Measurements from ENCODE around the gene GPR25. TPM values are rescaled to one million over a fixed set of nuclear protein-coding genes. Genes with fewer than 3 reads are reported as not detected.
A peak's percentile ranks its signal among the peaks of the same experiment; 100 is the strongest.

Gene GPR25
- total and polyA plus RNA-seq, 10 of the 15 experiments (the other 5 are each of a cell fraction or from before 2014, with no cell fraction given), result not detected

- TF ChIP-seq BHLHE40 (IDR thresholded peaks at IDR 0.05; ENCODE audit: borderline replicate concordance in 1 of 2, low read depth in 2 of 2, low read length in 1 of 2) (peak; percentile 78), MTA3 (IDR thresholded peaks at IDR 0.05; ENCODE audit: borderline replicate concordance, low read length) (no peak; the same call in 1 of the 2 replicates), HDGF (IDR thresholded peaks at IDR 0.05) (peak; percentile 19; the same call in 1 of the 2 replicates), SREBF1 (IDR thresholded peaks at IDR 0.05; ENCODE audit: low read length) (no peak), STAT3 (IDR thresholded peaks at IDR 0.05; ENCODE audit: low read depth, low read length) (no peak), SREBF2 (IDR thresholded peaks at IDR 0.05; ENCODE audit: low read length) (no peak), ZNF24 (IDR thresholded peaks at IDR 0.05) (peak; percentile 76; the same call in 1 of the 2 replicates), TCF12 (IDR thresholded peaks at IDR 0.05; ENCODE audit: low read depth, low read length) (no peak), MYB (IDR thresholded peaks at IDR 0.05; ENCODE audit: borderline replicate concordance, low read depth, low read length) (no peak), ASH2L (IDR thresholded peaks at IDR 0.05; ENCODE audit: borderline replicate concordance, low read depth) (no peak), MAX (IDR thresholded peaks at IDR 0.05; ENCODE audit: low read depth, low read length) (no peak), KDM1A (IDR thresholded peaks at IDR 0.05; ENCODE audit: borderline replicate concordance) (no peak), PKNOX1 (IDR thresholded peaks at IDR 0.05) (no peak), PAX8 (IDR thresholded peaks at IDR 0.05) (no peak), SMAD1 (IDR thresholded peaks at IDR 0.05; ENCODE audit: low read depth, partially characterized antibody) (peak; percentile 60), EED (IDR thresholded peaks at IDR 0.05; ENCODE audit: low read depth) (peak; percentile 93), TAF1 (IDR thresholded peaks at IDR 0.05; ENCODE audit: borderline replicate concordance, low read depth, low read length) (no peak), IRF3 (IDR thresholded peaks at IDR 0.05) (no peak), BRCA1 (IDR thresholded peaks at IDR 0.05; ENCODE audit: low read depth, low read length) (no peak), FOXK2 (IDR thresholded peaks at IDR 0.05) (no peak), NR2F1 (conservative IDR thresholded peaks at IDR 0.05) (peak; percentile 61), BCL11A (IDR thresholded peaks at IDR 0.05; ENCODE audit: low read depth, low read length) (peak; percentile 74), ATF7 (IDR thresholded peaks at IDR 0.05; ENCODE audit: low read depth) (no peak; the same call in none of the 2 replicates), CBX5 (IDR thresholded peaks at IDR 0.05; ENCODE audit: low read depth) (no peak), GATAD2B (conservative IDR thresholded peaks at IDR 0.05; ENCODE audit: low read depth) (peak; percentile 87; the same call in 1 of the 2 replicates), CBX3 (IDR thresholded peaks at IDR 0.05; ENCODE audit: borderline replicate concordance, low read depth) (no peak), ELK1 (IDR thresholded peaks at IDR 0.05; ENCODE audit: low read depth, low read length) (no peak), ETV6 (conservative IDR thresholded peaks at IDR 0.05 in 1 of 2, IDR thresholded peaks at IDR 0.05 in 1 of 2; ENCODE audit: borderline replicate concordance in 1 of 2, low read depth in 1 of 2) (peak in 1 of 2 experiments; percentile 89; a peak in 2 of 4 replicates)
These were observed 2.9 kb upstream of the GPR25 start (continued) for GRCh38 chr1:200869753-200870391.
